ENCODE measurements around the gene BMPR1B.
"Not testable (repeated sequence)": the region's sequence is repeated elsewhere in the genome, so short reads cannot be mapped to it uniquely, and the experiment has no call there.

Gene BMPR1B

GRCh38 chr4:95045429-95045828 is 287.7 kb downstream of the BMPR1B start:
- DNase-seq (ENCODE audit: insufficient read length, low spot score) (no peak), FAIRE-seq (no peak)
- TF ChIP-seq POLR2AphosphoS5 (IDR thresholded peaks at IDR 0.05; ENCODE audit: low read depth, low read length): no peak
- TF ChIP-seq POLR2A (IDR thresholded peaks at IDR 0.05; ENCODE audit: low read depth, low read length): no peak
- TF ChIP-seq POU2F2 (IDR thresholded peaks at IDR 0.05; ENCODE audit: low read depth, low read length): no peak
- TF ChIP-seq PAX5 (IDR thresholded peaks at IDR 0.05; ENCODE audit: insufficient read depth, low read length, severe bottlenecking): no peak
- no peak for TF ChIP-seq TAF1 (IDR thresholded peaks at IDR 0.05; ENCODE audit: low read depth, low read length)
- TF ChIP-seq SPI1 (IDR thresholded peaks at IDR 0.05; ENCODE audit: low read depth, low read length): no peak

DNA sequence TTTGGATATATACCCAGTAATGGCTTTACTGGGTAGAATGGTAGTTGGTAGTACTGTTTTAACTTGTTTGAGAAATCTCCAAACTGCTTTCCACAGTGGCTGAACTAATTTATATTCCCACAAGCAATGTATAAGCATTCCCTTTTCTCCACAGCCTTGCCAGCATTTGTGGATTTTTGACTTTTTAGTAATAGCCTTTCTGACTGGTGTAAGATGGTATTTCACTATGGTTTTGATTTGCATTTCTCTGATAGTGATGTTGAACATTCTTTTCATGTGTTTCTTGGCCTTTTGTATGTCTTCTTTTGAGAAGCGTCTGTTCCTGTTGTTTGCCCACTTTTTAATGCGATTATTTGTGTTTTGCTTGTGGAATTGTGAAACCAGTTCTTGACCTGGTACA is 290.5 kb downstream of the BMPR1B start:
- no peak for DNase-seq (ENCODE audit: insufficient read length, low spot score)
- TF ChIP-seq POLR2AphosphoS5 (IDR thresholded peaks at IDR 0.05; ENCODE audit: low read depth, low read length) (no peak), TAF1 (IDR thresholded peaks at IDR 0.05; ENCODE audit: low read depth, low read length) (no peak), POLR2A (IDR thresholded peaks at IDR 0.05; ENCODE audit: low read depth, low read length) (no peak), POU2F2 (IDR thresholded peaks at IDR 0.05; ENCODE audit: low read depth, low read length) (no peak), PAX5 (IDR thresholded peaks at IDR 0.05; ENCODE audit: insufficient read depth, low read length, severe bottlenecking) (no peak), SPI1 (IDR thresholded peaks at IDR 0.05; ENCODE audit: low read depth, low read length) (no peak)
- FAIRE-seq: no peak

GRCh38 chr4:95049551-95050233 is 291.9 kb downstream of the BMPR1B start:
- DNase-seq (ENCODE audit: insufficient read length, low spot score) (no peak), FAIRE-seq (no peak)
- TF ChIP-seq POU2F2 (IDR thresholded peaks at IDR 0.05; ENCODE audit: low read depth, low read length): no peak
- TF ChIP-seq POLR2AphosphoS5 (IDR thresholded peaks at IDR 0.05; ENCODE audit: low read depth, low read length): no peak
- TF ChIP-seq TAF1 (IDR thresholded peaks at IDR 0.05; ENCODE audit: low read depth, low read length): no peak
- no peak for TF ChIP-seq SPI1 (IDR thresholded peaks at IDR 0.05; ENCODE audit: low read depth, low read length)
- no peak for TF ChIP-seq PAX5 (IDR thresholded peaks at IDR 0.05; ENCODE audit: insufficient read depth, low read length, severe bottlenecking)
- no peak for TF ChIP-seq POLR2A (IDR thresholded peaks at IDR 0.05; ENCODE audit: low read depth, low read length)

DNA sequence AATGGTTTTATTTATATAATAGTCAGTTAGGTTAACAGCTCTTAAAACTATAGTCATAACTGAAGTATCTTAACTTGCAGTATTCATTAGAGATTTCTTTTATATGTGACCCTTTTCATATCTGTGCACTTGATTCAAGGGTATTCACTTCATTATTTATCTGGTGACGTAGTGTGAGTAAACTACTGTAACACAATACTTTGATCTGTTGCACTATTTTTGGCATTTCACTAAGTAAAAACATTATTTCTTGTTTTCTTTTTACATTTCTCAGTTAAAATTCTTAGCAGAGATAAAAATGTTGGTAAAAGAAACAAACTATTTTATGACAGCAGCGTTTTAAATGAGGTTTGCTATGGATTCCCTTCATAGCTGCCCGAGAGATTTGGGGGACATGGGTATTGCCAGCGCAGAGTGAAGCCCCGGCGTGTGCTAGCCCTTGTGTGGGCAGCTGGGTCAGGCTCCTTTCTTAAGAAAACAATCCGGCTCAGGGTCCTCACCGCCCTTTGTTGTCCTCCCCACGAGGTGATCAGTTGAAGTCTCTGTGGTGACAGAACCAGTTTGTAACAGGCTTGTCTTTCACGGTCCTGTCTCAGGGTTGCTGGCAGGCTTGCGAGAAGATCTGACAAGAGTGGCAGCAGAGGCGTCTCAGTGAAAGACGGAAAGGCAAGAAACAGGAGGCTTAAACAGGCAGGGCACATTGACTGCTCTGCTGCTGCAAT is 293.4 kb downstream of the BMPR1B start:
- FAIRE-seq: no peak

GRCh38 chr4:95051702-95052020 is 293.9 kb downstream of the BMPR1B start:
- no peak for DNase-seq (ENCODE audit: insufficient read length, low spot score)
- TF ChIP-seq POLR2A (IDR thresholded peaks at IDR 0.05; ENCODE audit: low read depth, low read length) (no peak), POU2F2 (IDR thresholded peaks at IDR 0.05; ENCODE audit: low read depth, low read length) (no peak), SPI1 (IDR thresholded peaks at IDR 0.05; ENCODE audit: low read depth, low read length) (no peak), PAX5 (IDR thresholded peaks at IDR 0.05; ENCODE audit: insufficient read depth, low read length, severe bottlenecking) (no peak), POLR2AphosphoS5 (IDR thresholded peaks at IDR 0.05; ENCODE audit: low read depth, low read length) (no peak), TAF1 (IDR thresholded peaks at IDR 0.05; ENCODE audit: low read depth, low read length) (no peak)
- no peak for FAIRE-seq

More for the DNA sequence above, 293.4 kb downstream of the BMPR1B start:
- DNase-seq (ENCODE audit: insufficient read length, low spot score): no peak
- no peak for TF ChIP-seq TAF1 (IDR thresholded peaks at IDR 0.05; ENCODE audit: low read depth, low read length)
- no peak for TF ChIP-seq PAX5 (IDR thresholded peaks at IDR 0.05; ENCODE audit: insufficient read depth, low read length, severe bottlenecking)
- TF ChIP-seq POLR2A (IDR thresholded peaks at IDR 0.05; ENCODE audit: low read depth, low read length): no peak
- TF ChIP-seq POLR2AphosphoS5 (IDR thresholded peaks at IDR 0.05; ENCODE audit: low read depth, low read length): no peak
- TF ChIP-seq POU2F2 (IDR thresholded peaks at IDR 0.05; ENCODE audit: low read depth, low read length): no peak
- TF ChIP-seq SPI1 (IDR thresholded peaks at IDR 0.05; ENCODE audit: low read depth, low read length): no peak

- TF ChIP-seq TAF1 (IDR thresholded peaks at IDR 0.05; ENCODE audit: low read depth, low read length) (no peak), PAX5 (IDR thresholded peaks at IDR 0.05; ENCODE audit: insufficient read depth, low read length, severe bottlenecking) (no peak), POLR2AphosphoS5 (IDR thresholded peaks at IDR 0.05; ENCODE audit: low read depth, low read length) (no peak), POLR2A (IDR thresholded peaks at IDR 0.05; ENCODE audit: low read depth, low read length) (no peak)
- FAIRE-seq (no peak), DNase-seq (ENCODE audit: insufficient read length, low spot score) (no peak)
Measured at GRCh38 chr4:95058991-95059390, 301.2 kb downstream of the BMPR1B start.

DNA sequence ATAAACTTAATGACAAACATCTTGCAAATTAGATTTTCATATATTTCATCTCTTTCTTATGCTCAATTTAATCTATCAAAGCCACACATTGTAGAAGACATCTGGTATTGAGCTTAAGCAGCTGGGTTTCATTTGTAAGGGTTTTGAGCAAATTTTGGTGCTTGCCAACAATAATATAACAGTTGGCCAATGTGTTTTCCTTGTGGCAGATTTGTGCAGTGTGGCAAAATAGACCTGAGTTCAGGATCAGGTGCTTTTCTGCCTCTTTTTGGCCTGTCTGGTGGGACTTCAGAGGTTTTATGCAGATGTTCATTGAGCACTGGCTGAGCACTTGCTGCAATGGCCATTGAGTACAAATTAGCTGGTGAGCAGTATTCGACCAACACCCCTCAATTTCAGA is 301.9 kb downstream of the BMPR1B start:
- TF ChIP-seq POLR2A (IDR thresholded peaks at IDR 0.05; ENCODE audit: low read depth, low read length) (no peak), POLR2AphosphoS5 (IDR thresholded peaks at IDR 0.05; ENCODE audit: low read depth, low read length) (no peak), TAF1 (IDR thresholded peaks at IDR 0.05; ENCODE audit: low read depth, low read length) (no peak), POU2F2 (IDR thresholded peaks at IDR 0.05; ENCODE audit: low read depth, low read length) (no peak), SPI1 (IDR thresholded peaks at IDR 0.05; ENCODE audit: low read depth, low read length) (no peak)
- DNase-seq (ENCODE audit: insufficient read length, low spot score) (no peak), FAIRE-seq (no peak)

DNA sequence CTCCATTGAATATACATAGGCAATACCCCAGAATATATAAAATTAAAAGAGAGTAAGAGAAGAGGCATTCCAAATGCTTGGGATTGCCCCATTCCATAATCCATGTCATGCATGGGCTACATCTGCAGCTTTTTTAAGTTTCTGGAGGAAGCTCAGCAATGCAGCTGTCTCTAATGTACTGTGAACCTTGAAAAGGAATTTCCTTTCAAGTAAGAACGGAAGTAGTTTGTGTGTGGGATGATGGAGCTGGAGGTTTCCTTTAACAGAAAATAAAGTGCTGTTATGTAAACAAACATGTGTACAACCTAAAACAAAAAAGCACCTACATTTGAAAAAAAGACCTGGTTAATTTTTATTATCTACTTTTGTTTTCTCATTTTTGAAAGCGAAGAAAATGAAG is 303.5 kb downstream of the BMPR1B start:
- TF ChIP-seq POLR2A (IDR thresholded peaks at IDR 0.05; ENCODE audit: low read depth, low read length) (no peak), SPI1 (IDR thresholded peaks at IDR 0.05; ENCODE audit: low read depth, low read length) (no peak), POLR2AphosphoS5 (IDR thresholded peaks at IDR 0.05; ENCODE audit: low read depth, low read length) (no peak), PAX5 (IDR thresholded peaks at IDR 0.05; ENCODE audit: insufficient read depth, low read length, severe bottlenecking) (no peak), POU2F2 (IDR thresholded peaks at IDR 0.05; ENCODE audit: low read depth, low read length) (no peak), TAF1 (IDR thresholded peaks at IDR 0.05; ENCODE audit: low read depth, low read length) (no peak)
- FAIRE-seq: no peak
- no peak for DNase-seq (ENCODE audit: insufficient read length, low spot score)

DNA sequence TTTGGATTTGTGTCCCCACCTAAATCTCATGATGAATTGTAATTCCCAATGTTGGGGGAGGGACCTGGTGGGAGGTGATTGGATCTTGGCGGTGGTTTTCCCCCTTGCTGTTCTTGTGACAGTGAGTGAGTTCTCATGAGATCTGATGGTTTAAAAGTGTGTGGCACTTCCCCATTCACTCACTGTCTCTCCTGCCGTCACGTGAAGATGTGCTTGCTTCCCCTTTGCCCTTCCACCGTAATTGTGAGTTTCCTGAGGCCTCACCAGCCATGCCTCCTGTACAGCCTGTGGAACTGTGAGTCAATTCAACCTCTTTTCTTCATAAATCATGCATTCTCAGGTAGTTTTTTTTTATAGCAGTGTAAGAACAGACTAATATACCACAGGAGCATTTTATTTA is 304.0 kb downstream of the BMPR1B start:
- FAIRE-seq; DNase-seq (ENCODE audit: insufficient read length, low spot score): not testable (repeated sequence)

GRCh38 chr4:95066050-95066449 is 308.3 kb downstream of the BMPR1B start:
- FAIRE-seq: no peak
- TF ChIP-seq POU2F2 (IDR thresholded peaks at IDR 0.05; ENCODE audit: low read depth, low read length): no peak
- TF ChIP-seq PAX5 (IDR thresholded peaks at IDR 0.05; ENCODE audit: insufficient read depth, low read length, severe bottlenecking): no peak
- no peak for TF ChIP-seq SPI1 (IDR thresholded peaks at IDR 0.05; ENCODE audit: low read depth, low read length)
- no peak for TF ChIP-seq POLR2A (IDR thresholded peaks at IDR 0.05; ENCODE audit: low read depth, low read length)
- TF ChIP-seq TAF1 (IDR thresholded peaks at IDR 0.05; ENCODE audit: low read depth, low read length): no peak
- no peak for TF ChIP-seq POLR2AphosphoS5 (IDR thresholded peaks at IDR 0.05; ENCODE audit: low read depth, low read length)
- DNase-seq (ENCODE audit: insufficient read length, low spot score): no peak

All from GM12891 (cell line).